HL-60/S4 (cell line): ENCODE data around the gene EMILIN2.

Experiments used
- in situ Hi-C: fragments of 300-500 bp; cut with MboI; formaldehyde crosslinking; loops from 2 replicates; pipeline ENCODE4 v1.14.3; 2022; ENCODE audit warnings: low sequenced_read_pairs

EMILIN2 gene

GRCh38 chr18:2897448-2898185 is 50.8 kb downstream of the EMILIN2 start:
- in situ Hi-C loops: no loop called here

GRCh38 chr18:2898186-2898640 is 51.4 kb downstream of the EMILIN2 start:
- in situ Hi-C loops: no loop called here

GRCh38 chr18:2900684-2901422 is 54.0 kb downstream of the EMILIN2 start:
- in situ Hi-C loops: no loop called here

- in situ Hi-C loops: no loop called here
These were observed 54.7 kb downstream of the EMILIN2 start for GRCh38 chr18:2901423-2901985.

- in situ Hi-C loops: no loop called here
These were observed 55.5 kb downstream of the EMILIN2 start for GRCh38 chr18:2902327-2902726.

- in situ Hi-C loops: no loop called here
These were observed 56.2 kb downstream of the EMILIN2 start for GRCh38 chr18:2903006-2903405.

- in situ Hi-C loops: no loop called here
These were observed 59.3 kb downstream of the EMILIN2 start for GRCh38 chr18:2905854-2906703.

GRCh38 chr18:2906704-2907549 is 60.1 kb downstream of the EMILIN2 start:
- in situ Hi-C loops: no loop called here

GRCh38 chr18:2907550-2908135 is 60.8 kb downstream of the EMILIN2 start:
- in situ Hi-C loops: no loop called here

- in situ Hi-C loops: no loop called here
These were observed 61.5 kb downstream of the EMILIN2 start for GRCh38 chr18:2908166-2908945.

GRCh38 chr18:2908946-2909335 is 62.1 kb downstream of the EMILIN2 start:
- in situ Hi-C loops: no loop called here

- in situ Hi-C loops: no loop called here
These were observed 62.8 kb downstream of the EMILIN2 start for GRCh38 chr18:2909431-2910140.

GRCh38 chr18:2910261-2910660 is 63.5 kb downstream of the EMILIN2 start:
- in situ Hi-C loops: no loop called here

GRCh38 chr18:2910751-2911425 is 64.1 kb downstream of the EMILIN2 start:
- in situ Hi-C loops: no loop called here

- in situ Hi-C loops: no loop called here
These were observed 64.7 kb downstream of the EMILIN2 start for GRCh38 chr18:2911533-2911932.

GRCh38 chr18:2912357-2913299 is 65.8 kb downstream of the EMILIN2 start:
- in situ Hi-C loops: no loop called here
